H1 (cell line): Measurements from ENCODE around the gene DLX2. TPM values are rescaled to one million over a fixed set of nuclear protein-coding genes. Genes with fewer than 3 reads are reported as not detected.
A peak's percentile ranks its signal among the peaks of the same experiment; 100 is the strongest.

ENCODE experiments used
- CTCF ChIA-PET: fragments of 300-600 bp; sonication (Branson Sonifier 250); formaldehyde crosslinking; loops from one replicate; lab custom pipeline; 2021; ENCODE audit not compliant: partially characterized antibody; lab: Charles Lee
- POLR2A ChIA-PET: fragments of 300-600 bp; sonication (Branson Sonifier 250); formaldehyde crosslinking; loops from one replicate; lab custom pipeline; 2021; ENCODE audit warnings: inconsistent platforms; ENCODE audit not compliant: partially characterized antibody; lab: Charles Lee
- DNase-seq, 2 experiments: peaks; one replicate each; pipeline versions ENCODE4 v3.0.0 to v3.0.0-alpha.2; 2010 to 2022; ENCODE audit warnings: low spot score in 2 of 2, low read depth in 1 of 2, mixed read lengths in 1 of 2
- FAIRE-seq: peaks from 2 replicates; lab custom pipeline; 2011; peaks lifted over from hg19 to GRCh38; lab: Jason Lieb, UNC
- H2AFZ ChIP-seq: 2 replicates; pipeline ENCODE4 v1.8.1; 2012; ENCODE audit warnings: low read length, inconsistent platforms
- H2AK5ac ChIP-seq: 2 replicates; pipeline ENCODE4 v1.6.1; 2013; ENCODE audit warnings: low read depth, low read length
- H2BK120ac ChIP-seq: replicated peaks from 2 replicates; pipeline ENCODE3; 2013; ENCODE audit warnings: low read depth, low read length, inconsistent platforms
- H2BK12ac ChIP-seq: 2 replicates; pipeline ENCODE4 v1.6.1; 2013; ENCODE audit warnings: low read depth, low read length
- H2BK15ac ChIP-seq: 2 replicates; pipeline ENCODE4 v1.6.1; 2013; ENCODE audit warnings: low read length
- H2BK20ac ChIP-seq: 2 replicates; pipeline ENCODE4 v1.6.1; 2013; ENCODE audit warnings: low read length
- H2BK5ac ChIP-seq: 2 replicates; pipeline ENCODE4 v1.6.1; 2013; ENCODE audit warnings: low read depth, low read length
- H3K14ac ChIP-seq: 2 replicates; pipeline ENCODE4 v1.6.1; 2013; ENCODE audit warnings: inconsistent platforms; ENCODE audit not compliant: insufficient read length
- H3K18ac ChIP-seq: 2 replicates; pipeline ENCODE4 v1.6.1; 2013; ENCODE audit warnings: low read length; ENCODE audit errors: extremely low read depth
- H3K23ac ChIP-seq: 2 replicates; pipeline ENCODE4 v1.6.1; 2013; ENCODE audit warnings: inconsistent platforms; ENCODE audit not compliant: insufficient read length
- H3K23me2 ChIP-seq: 2 replicates; pipeline ENCODE4 v1.6.1; 2013; ENCODE audit warnings: low read depth, low read length
- H3K27ac ChIP-seq: 2 replicates; pipeline ENCODE4 v1.6.1; 2011; ENCODE audit warnings: low read depth, low read length, inconsistent platforms
- H3K27me3 ChIP-seq, 4 experiments: replicated peaks in 1 of 4; 1 replicate in 1 of 4; 2 replicates in 3 of 4; pipeline versions ENCODE4 v1.6.1 to v1.8.1; 2011 to 2013; ENCODE audit warnings: low read length in 3 of 4, mild to moderate bottlenecking in 3 of 4, inconsistent platforms in 2 of 4, mixed read lengths in 2 of 4, moderate library complexity in 1 of 4; ENCODE audit not compliant: control insufficient read depth in 3 of 4, insufficient read depth in 3 of 4; ENCODE audit errors: extremely low read depth in 1 of 4
- H3K36me3 ChIP-seq, 4 experiments: 2 replicates each; pipeline versions ENCODE4 v1.6.1 to v1.8.1; 2011 to 2013; ENCODE audit warnings: mild to moderate bottlenecking in 4 of 4, low read length in 3 of 4, moderate library complexity in 2 of 4, control low read depth in 1 of 4, inconsistent platforms in 1 of 4; ENCODE audit not compliant: insufficient read depth in 4 of 4, control insufficient read depth in 2 of 4
- H3K4ac ChIP-seq: replicated peaks from 2 replicates; pipeline ENCODE3; 2013; ENCODE audit warnings: low read length, low read depth, mixed read lengths, inconsistent platforms; ENCODE audit not compliant: insufficient read length
- H3K4me1 ChIP-seq, 4 experiments: replicated peaks in 1 of 4; 1 replicate in 1 of 4; 2 replicates in 3 of 4; pipeline versions ENCODE4 v1.6.1 to v1.8.1; 2011 to 2013; ENCODE audit warnings: low read length in 3 of 4, inconsistent platforms in 2 of 4, mixed read lengths in 1 of 4; ENCODE audit not compliant: insufficient read depth in 4 of 4, control insufficient read depth in 3 of 4
- H3K4me2 ChIP-seq, 2 experiments: 2 replicates each; pipeline versions ENCODE4 v1.6.1 to v1.8.1; 2011 to 2013; ENCODE audit warnings: low read depth in 2 of 2, low read length in 2 of 2, control low read depth in 1 of 2, inconsistent platforms in 1 of 2, mild to moderate bottlenecking in 1 of 2; ENCODE audit not compliant: insufficient read depth in 1 of 2
- H3K4me3 ChIP-seq, 4 experiments: fragments of 200-600, 300-600 bp in 1 of 4; sonication (generic), shearing (Covaris generic), sonication (Bioruptor Twin) in 1 of 4; 2 replicates each; pipeline versions ENCODE4 v1.5.1 to v1.8.1; 2011 to 2016; ENCODE audit warnings: low read length in 4 of 4, low read depth in 3 of 4, control low read depth in 2 of 4, inconsistent platforms in 2 of 4, mild to moderate bottlenecking in 2 of 4, mixed read lengths in 1 of 4, moderate library complexity in 1 of 4; ENCODE audit not compliant: insufficient read depth in 2 of 4; ENCODE audit errors: extremely low read depth in 1 of 4
- H3K56ac ChIP-seq: replicated peaks from 2 replicates; pipeline ENCODE3; 2013; ENCODE audit warnings: low read depth, mild to moderate bottlenecking, mixed read lengths, low read length, inconsistent platforms; ENCODE audit not compliant: insufficient read length
- H3K79me1 ChIP-seq: 2 replicates; pipeline ENCODE4 v1.6.1; 2013; ENCODE audit warnings: low read depth, low read length, control low read depth
- H3K79me2 ChIP-seq, 2 experiments: 2 replicates each; pipeline versions ENCODE4 v1.6.1 to v1.8.1; 2012 to 2013; ENCODE audit warnings: low read length in 2 of 2, mild to moderate bottlenecking in 2 of 2, inconsistent platforms in 1 of 2; ENCODE audit not compliant: insufficient read depth in 2 of 2, control insufficient read depth in 1 of 2
- H3K9ac ChIP-seq, 4 experiments: replicated peaks in 1 of 4; 1 replicate in 1 of 4; 2 replicates in 3 of 4; pipeline versions ENCODE4 v1.6.1 to v1.8.1; 2011 to 2013; ENCODE audit warnings: low read depth in 3 of 4, low read length in 3 of 4, control low read depth in 2 of 4, mild to moderate bottlenecking in 2 of 4, moderate library complexity in 2 of 4, inconsistent platforms in 1 of 4; ENCODE audit errors: extremely low read depth in 1 of 4
- H3K9me3 ChIP-seq, 2 experiments: 2 replicates each; pipeline versions ENCODE4 v1.6.1 to v1.8.1; 2012 to 2013; ENCODE audit warnings: mild to moderate bottlenecking in 2 of 2, moderate library complexity in 2 of 2, control low read depth in 1 of 2, inconsistent platforms in 1 of 2, low read depth in 1 of 2, low read length in 1 of 2, mixed read lengths in 1 of 2; ENCODE audit not compliant: insufficient read depth in 2 of 2
- H4K20me1 ChIP-seq, 2 experiments: replicated peaks in 1 of 2; 2 replicates each; pipeline versions ENCODE3 to v1.8.1; 2011 to 2013; ENCODE audit warnings: inconsistent platforms in 2 of 2, low read length in 2 of 2, mild to moderate bottlenecking in 1 of 2; ENCODE audit not compliant: insufficient read depth in 2 of 2, control insufficient read depth in 1 of 2
- H4K5ac ChIP-seq: 2 replicates; pipeline ENCODE4 v1.6.1; 2013; ENCODE audit warnings: low read length, low read depth, mixed read lengths, inconsistent platforms; ENCODE audit not compliant: insufficient read length
- H4K8ac ChIP-seq: 2 replicates; pipeline ENCODE4 v1.8.0; 2013; ENCODE audit warnings: mild to moderate bottlenecking, moderate library complexity, low read length, inconsistent platforms; ENCODE audit not compliant: insufficient read depth; ENCODE audit errors: extremely low read depth
- H4K91ac ChIP-seq: replicated peaks from 2 replicates; pipeline ENCODE3; 2013; ENCODE audit warnings: low read length, mixed read lengths, inconsistent platforms; ENCODE audit not compliant: insufficient read length
- CBX5 ChIP-seq: fragments of 300-800, 300-1000 bp; sonication (generic); IDR thresholded peaks from 2 replicates; pipeline ENCODE4 v1.7.1; 2016; ENCODE audit warnings: antibody characterized with exemption, low read length, low read depth
- FOSL1 ChIP-seq: IDR thresholded peaks from 2 replicates; pipeline ENCODE4 v1.6.1; 2011; ENCODE audit warnings: mild to moderate bottlenecking, low read depth, low read length, moderate library complexity; ENCODE audit not compliant: insufficient read depth
- HDAC6 ChIP-seq: IDR thresholded peaks from one replicate; pipeline ENCODE4 v1.7.1; 2012; ENCODE audit warnings: low read depth, mild to moderate bottlenecking, inconsistent platforms, low read length, moderate library complexity
- NANOG ChIP-seq: IDR thresholded peaks from 2 replicates; pipeline ENCODE4 v1.6.1; 2011; ENCODE audit warnings: low read length, low read depth, mild to moderate bottlenecking, inconsistent platforms; ENCODE audit not compliant: insufficient read depth, poor library complexity, severe bottlenecking
- POLR2A ChIP-seq, 2 experiments: IDR thresholded peaks; 1 replicate in 1 of 2; 2 replicates in 1 of 2; pipeline ENCODE4 v1.6.1; 2011; ENCODE audit warnings: low read depth in 2 of 2, low read length in 2 of 2, mild to moderate bottlenecking in 2 of 2; ENCODE audit errors: control extremely low read depth in 1 of 2
- RAD21 ChIP-seq, 2 experiments: IDR thresholded peaks in 1 of 2; conservative IDR thresholded peaks in 1 of 2; 2 replicates each; pipeline ENCODE4 v1.6.1; 2011; ENCODE audit warnings: low read depth in 2 of 2, low read length in 2 of 2, improper control_type of control experiment in 1 of 2, inconsistent platforms in 1 of 2, mild to moderate bottlenecking in 1 of 2, moderate library complexity in 1 of 2
- RBBP5 ChIP-seq: IDR thresholded peaks from 2 replicates; pipeline ENCODE4 v1.7.1; 2012; ENCODE audit warnings: low read depth, mild to moderate bottlenecking, inconsistent platforms, low read length, moderate library complexity, borderline replicate concordance
- SP1 ChIP-seq: IDR thresholded peaks from 2 replicates; pipeline ENCODE4 v1.6.1; 2011; ENCODE audit warnings: low read depth, low read length
- WGBS, 2 experiments: shearing (Covaris generic) in 1 of 2; methylation state at CpG; one replicate each; pipeline versions ENCODE4 v1.1.6 to v1.1.7; 2013 to 2015; ENCODE audit warnings: low lambda C conversion rate in 2 of 2, mixed read lengths in 2 of 2, inconsistent platforms in 1 of 2, low coverage in 1 of 2, missing lambda C conversion rate in 1 of 2; ENCODE audit not compliant: insufficient replicate concordance in 2 of 2, insufficient coverage in 1 of 2, insufficient read length in 1 of 2; ENCODE audit errors: extremely low coverage in 1 of 2, missing lambda C conversion rate in 1 of 2; 5-methylcytosine and 5-hydroxymethylcytosine counted together
- long read RNA-seq, 2 experiments: library from RNA in 1 of 2; library from capped mRNA in 1 of 2; stranded (forward); transcript quantifications; one replicate each; pipeline ENCODE4 v2.0.0, GENCODE V29; 2021; ENCODE audit warnings: inconsistent platforms in 1 of 2
- polyA minus RNA-seq, 3 experiments: library from RNA; depleted of rRNA, polyadenylated mRNA; stranded (reverse); fragments of >200 nt; gene quantifications; 1 replicate in 2 of 3; 2 replicates in 1 of 3; pipeline ENCODE4 v1.2.3, GENCODE V29; 2011
- polyA plus RNA-seq, 7 experiments: library from polyadenylated mRNA; depleted of rRNA in 3 of 7; stranded (reverse) in 5 of 7; unstranded in 2 of 7; fragments of >200 nt in 5 of 7; fragments of 200-250 nt in 2 of 7; gene quantifications; 1 replicate in 5 of 7; 2 replicates in 1 of 7; 4 replicates in 1 of 7; pipeline versions ENCODE4 v1.2.1 to v1.2.3, GENCODE V29; 2011 to 2013; ENCODE audit warnings: missing spikeins in 2 of 7, mixed read lengths in 2 of 7
- total RNA-seq: library from RNA; stranded (reverse); fragmentation: NEBNext Ultra II Directional; extraction: Animal tissue kit (Norgen Biotek cat#: 25700); gene quantifications from 2 replicates; pipeline ENCODE4 v1.2.1, GENCODE V29; 2021

DLX2 gene
- total RNA-seq (0.13 and 0.45 TPM in 2 replicates), polyA plus RNA-seq (2011; rRNA removed) (0.05 TPM in 1 of 2 replicates, not detected in the other), polyA minus RNA-seq (2011; rRNA and poly(A)+ RNA removed) (not detected in 2 replicates)
- not detected for polyA plus RNA-seq (2011; cell fraction: cytosol; rRNA removed)
- polyA plus RNA-seq (2011; cell fraction: nucleus; rRNA removed) = 0.56 TPM
- polyA plus RNA-seq (2012, experiment 1 of 2) = 0.11 TPM in 1 of 4 replicates, not detected in the others
- not detected for polyA plus RNA-seq (2012, experiment 2 of 2)
- 0.06 TPM for polyA plus RNA-seq (2013, experiment 1 of 2)
- polyA plus RNA-seq (2013, experiment 2 of 2) = 0.06 TPM
- not detected for polyA minus RNA-seq (2011; cell fraction: cytosol; rRNA and poly(A)+ RNA removed)
- polyA minus RNA-seq (2011; cell fraction: nucleus; rRNA and poly(A)+ RNA removed) = 0.50 TPM
- long read RNA-seq, experiment 1 = 0 reads
- long read RNA-seq, experiment 2 = 0 reads

GRCh38 chr2:172102391-172103359 is at the start of gene DLX2:
DLX2 (minus strand) TSS chr2:172102900; CDS start chr2:172102538, 362 bp downstream.
- Histone ChIP-seq H3K79me2 (no peaks in the 10 kb centered on the region), H3K9me3 (no peaks in the 10 kb centered on the region), H4K5ac (no peak within 1 kb of the TSS), H3K18ac (peak within 1 kb of the TSS; percentile 60; the same call in 1 of the 2 replicates), H2BK120ac (no peak within 1 kb of the TSS), H3K4ac (no peak within 1 kb of the TSS), H3K4me2 (peak within 1 kb of the TSS; percentile 80 to 82), H3K79me1 (no peaks in the 10 kb centered on the region), H4K8ac (peak within 1 kb of the TSS; percentile 43), H3K14ac (no peak within 1 kb of the TSS), H3K27ac (no peak within 1 kb of the TSS), H3K9ac (no peak within 1 kb of the TSS), H3K27me3 (peaks cover 78 to 100% (median 93%) of the 10 kb centered on the region in 4 experiments), H2BK15ac (peak within 1 kb of the TSS; percentile 34; the same call in 1 of the 2 replicates), H2BK12ac (peak within 1 kb of the TSS; percentile 84; the same call in 1 of the 2 replicates), H3K56ac (no peak within 1 kb of the TSS), H3K23me2 (peaks cover 19% of the 10 kb centered on the region; the same call in 1 of the 2 replicates), H2BK20ac (no peak within 1 kb of the TSS), H2BK5ac (no peak within 1 kb of the TSS), H4K20me1 (peaks cover 15 to 22% of the 10 kb centered on the region in 2 experiments), H2AFZ (0 out of 2 replicates have a peak within 1 kb of the TSS, but pooled peaks have one; percentile 23), H2AK5ac (no peak within 1 kb of the TSS), H3K4me3 (peak within 1 kb of the TSS; percentile 33 to 59 (median 46)), H4K91ac (no peak within 1 kb of the TSS), H3K23ac (no peak within 1 kb of the TSS), H3K36me3 (peaks cover 0 to 11% (median 0%) of the 10 kb centered on the region in 4 experiments; a peak in 1 of 8 replicates), H3K4me1 (peaks cover 6 to 42% (median 21%) of the 10 kb centered on the region in 4 experiments)
- DNase-seq = peak; percentile 86 to 92
- 2% methylated on average over 71 of the region's 74 CpGs; no CpG with 5 or more reads in 1 of the 2 experiments for WGBS, 2 experiments
- FAIRE-seq = no peak
- CTCF ChIA-PET = interaction anchor here (0.5 to 11.7 kb wide), 10 partner anchors 12 to 504 kb away, joined by 3 to 198 read pairs (median 4); partner anchors contain the start of gene DLX1
- POLR2A ChIA-PET = interaction anchor here (16.0 kb wide), 1 partner anchor 15 kb away, joined by 184 read pairs; the partner anchor contains the start of gene DLX1
- TF ChIP-seq HDAC6 = no peak
- TF ChIP-seq SP1 = peak; percentile 68
- TF ChIP-seq NANOG = no peak
- TF ChIP-seq RAD21 (IDR thresholded peaks at IDR 0.05 in 1 of 2, conservative IDR thresholded peaks at IDR 0.05 in 1 of 2; ENCODE audit: low read depth in 2 of 2, low read length in 2 of 2) = no peak
- no peak for TF ChIP-seq FOSL1
- TF ChIP-seq RBBP5 = peak; percentile 72; the same call in 1 of the 2 replicates
- TF ChIP-seq POLR2A (IDR thresholded peaks at IDR 0.05; ENCODE audit: control extremely low read depth in 1 of 2, low read depth in 2 of 2, low read length in 2 of 2) = no peak
- no peak for TF ChIP-seq CBX5
